ENCODE data around the gene TCAP. TPM values are rescaled to one million over a fixed set of nuclear protein-coding genes. Genes with fewer than 3 reads are reported as not detected.

TCAP gene
- total RNA-seq, 1 experiment from 2014 or later: 2.1 TPM

DNA sequence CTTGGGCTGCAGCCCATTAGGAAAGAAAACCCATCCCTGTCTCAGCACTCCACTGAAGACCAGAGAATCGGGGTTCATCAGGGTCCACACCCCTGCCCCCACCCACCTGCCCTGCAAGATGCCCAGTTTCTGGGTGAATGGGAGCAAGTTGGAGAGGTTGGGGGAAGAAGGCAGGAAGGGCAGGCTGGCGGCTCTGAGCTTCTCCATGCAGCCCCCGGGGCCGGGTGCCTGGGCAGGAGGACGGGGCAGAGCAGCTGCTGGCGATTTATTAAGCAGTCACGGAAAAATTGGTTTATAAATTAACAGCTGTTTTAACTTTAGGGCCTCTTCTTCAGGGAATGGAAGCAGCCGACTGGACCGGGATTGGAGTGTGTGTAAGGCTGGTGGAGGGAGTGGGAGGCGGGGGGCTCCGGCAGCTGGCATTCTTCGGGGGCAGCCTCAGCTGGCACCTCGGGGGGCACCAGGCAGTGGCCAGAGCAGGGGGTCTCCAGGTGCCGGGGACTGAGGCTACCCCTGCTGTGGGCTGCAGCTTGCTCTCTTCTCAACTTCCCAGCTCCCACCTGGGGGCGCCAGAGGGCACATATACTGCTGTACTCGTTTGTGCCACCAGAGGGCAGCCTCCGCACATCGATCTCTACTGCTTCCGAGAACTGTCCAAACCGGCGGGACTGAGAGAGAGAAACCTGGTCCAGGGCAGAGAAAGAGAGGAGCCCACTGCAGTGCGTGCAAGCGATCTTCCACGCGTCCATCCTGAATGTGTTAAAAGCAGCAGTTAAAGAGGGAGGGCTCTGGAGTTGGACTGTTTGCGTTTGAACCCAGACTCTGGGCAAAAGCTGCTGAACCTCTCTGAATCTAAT lies 43.4 kb upstream of the TCAP start:
- no peak overlapping the region for H3K56ac ChIP-seq (ENCODE audit: insufficient read length, low read depth, low read length)
- no peak overlapping the region for H4K8ac ChIP-seq (replicated peaks; ENCODE audit: insufficient read length, low read depth, low read length)
- Mint-ChIP-seq H3K27ac (peak overlapping the region in 1 of 3 experiments; percentile 60; a peak in 1 of 7 replicates), H3K36me3 (ENCODE audit: insufficient read depth in 1 of 3, low read depth in 3 of 3) (no peaks in the 10 kb centered on the region; a peak in 1 of 7 replicates), H3K4me3 (peak overlapping the region in 1 of 2 experiments; percentile 48; a peak in 2 of 5 replicates), H3K27me3 (ENCODE audit: low read depth) (peaks cover 96% of the 10 kb centered on the region), H3K9me3 (no peaks in the 10 kb centered on the region; a peak in 1 of 5 replicates), H3K4me1 (peaks cover 33 to 41% of the 10 kb centered on the region in 2 experiments)
- no peak overlapping the region for H3K4me2 ChIP-seq (ENCODE audit: insufficient read depth, insufficient read length, low read length)
- H2AFZ ChIP-seq (ENCODE audit: low read length): no peak overlapping the region
- no peaks in the 10 kb centered on the region for H3K79me1 ChIP-seq (ENCODE audit: insufficient read depth, low read depth, low read length, poor library complexity, severe bottlenecking)
- H3K14ac ChIP-seq (ENCODE audit: insufficient read depth, low read length): no peak overlapping the region
- no peaks in the 10 kb centered on the region for H3K79me2 ChIP-seq (ENCODE audit: insufficient read depth, low read length)
- peak; percentile 94 for DNase-seq
- H3K23ac ChIP-seq (ENCODE audit: insufficient read length, low read depth, low read length): no peak overlapping the region
- no peak overlapping the region for H2BK120ac ChIP-seq (ENCODE audit: low read depth, low read length, poor library complexity, severe bottlenecking)
- H3K27ac ChIP-seq (ENCODE audit: insufficient read length, low read depth, low read length): no peak overlapping the region
- no peak overlapping the region for H4K91ac ChIP-seq (ENCODE audit: insufficient read length, low read depth, low read length)
- WGBS (ENCODE audit: extremely low coverage, insufficient read length, low lambda C conversion rate): no CpG with 5 or more reads among the region's 26 CpGs
- no peak overlapping the region for H4K5ac ChIP-seq (ENCODE audit: insufficient read length, low read depth, low read length)
- peaks cover 20% of the 10 kb centered on the region; the same call in 1 of the 2 replicates for H3K27me3 ChIP-seq (ENCODE audit: insufficient read depth, low read length)
- H3K18ac ChIP-seq (ENCODE audit: insufficient read length, low read depth, low read length): no peak overlapping the region
- H3K9ac ChIP-seq (ENCODE audit: extremely low read depth, insufficient read length, low read length): no peak overlapping the region
- H3T11ph ChIP-seq (ENCODE audit: low read length): no peak overlapping the region
- no peak overlapping the region for H2BK20ac ChIP-seq (ENCODE audit: low read depth, low read length, poor library complexity, severe bottlenecking)
- no peaks in the 10 kb centered on the region for H3K4me1 ChIP-seq (ENCODE audit: insufficient read depth, low read length)
- no peak overlapping the region for H2AK5ac ChIP-seq (ENCODE audit: insufficient read length, low read length)
- H4K20me1 ChIP-seq (ENCODE audit: control insufficient read depth, insufficient read depth, insufficient read length): no peaks in the 10 kb centered on the region
- H2BK5ac ChIP-seq (ENCODE audit: insufficient read length, low read length): no peak overlapping the region
- no peak overlapping the region for H2BK12ac ChIP-seq (ENCODE audit: insufficient read length, low read depth, low read length)
- no peaks in the 10 kb centered on the region for H3K9me3 ChIP-seq (ENCODE audit: control insufficient read depth, low read depth, low read length)
- peak; percentile 100 for TF ChIP-seq CTCF (conservative IDR thresholded peaks at IDR 0.05)
- H3K23me2 ChIP-seq (ENCODE audit: insufficient read length, low read depth, low read length, poor library complexity, severe bottlenecking): peaks cover 8% of the 10 kb centered on the region
- no peak overlapping the region for H3K4ac ChIP-seq (ENCODE audit: low read depth, low read length)
- H2BK15ac ChIP-seq (ENCODE audit: low read depth, low read length): no peak overlapping the region
